ENCODE data around the gene GP1BB. TPM values are rescaled to one million over a fixed set of nuclear protein-coding genes. Genes with fewer than 3 reads are reported as not detected.

Gene GP1BB
- total and polyA plus RNA-seq, 8 donors: 2.4 to 27.8 (median 8.7) TPM; not detected in 2

DNA sequence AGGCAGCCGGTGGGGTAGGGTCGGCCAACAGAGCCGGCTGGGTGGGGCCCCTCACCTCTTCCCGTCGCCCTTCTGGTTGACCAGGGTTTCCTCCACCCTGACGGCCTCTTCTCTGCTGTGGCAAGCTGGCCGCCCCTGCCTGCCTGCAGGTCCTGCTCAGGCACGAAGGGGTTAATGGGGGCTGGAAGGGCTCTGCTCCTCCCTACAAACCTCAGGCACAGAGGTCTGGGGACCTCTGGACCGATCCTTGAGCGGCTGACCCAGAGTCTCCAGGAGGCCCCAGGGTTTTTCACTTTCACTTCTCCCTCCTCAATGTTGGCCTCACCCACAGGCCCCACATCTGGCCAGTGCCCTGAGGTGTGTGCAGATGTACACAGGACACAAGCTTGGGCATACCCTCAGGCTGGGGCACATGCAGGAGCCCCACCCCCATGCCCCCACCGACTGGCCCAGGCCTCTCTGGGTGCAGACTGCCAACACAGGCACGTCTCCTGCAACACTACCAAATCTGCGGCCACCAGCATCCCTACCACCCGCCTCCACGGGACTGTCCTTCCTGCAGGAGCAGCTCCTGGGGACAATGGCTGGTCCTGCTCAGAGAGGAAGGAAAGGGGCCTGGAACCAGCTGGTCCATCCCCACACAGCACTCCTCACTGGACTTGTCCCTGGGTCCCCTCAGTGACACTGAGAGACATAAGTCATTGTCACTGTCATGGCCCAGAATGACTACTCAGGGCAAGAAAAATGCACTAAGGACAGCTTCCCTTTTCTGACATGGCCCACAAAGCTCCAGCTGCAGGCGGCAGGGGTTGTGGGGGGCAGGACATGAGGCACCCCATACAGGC lies 34.0 kb downstream of the GP1BB start:
- Histone ChIP-seq H3K4me1 (peaks cover 34 to 62% (median 52%) of the 10 kb centered on the region in 4 donors), H3K9me3 (no peaks in the 10 kb centered on the region), H3K27me3 (peaks cover 37 to 95% (median 84%) of the 10 kb centered on the region in 3 donors), H3K4me3 (peak overlapping the region; percentile 25 to 53 (median 38)), H3K27ac (no peak overlapping the region), H3K36me3 (no peaks in the 10 kb centered on the region)
- intact Hi-C loops (cut with DNase I; ENCODE audit: low total_unique reads): no loop called here
- DNase-seq: no peak
- 24 to 38% (median 31%) methylated on average over 6 to 16 of the region's 16 CpGs for WGBS, 5 donors
- TF ChIP-seq EP300 (IDR thresholded peaks at IDR 0.05) (no peak), POLR2AphosphoS5 (IDR thresholded peaks at IDR 0.05) (no peak)

DNA sequence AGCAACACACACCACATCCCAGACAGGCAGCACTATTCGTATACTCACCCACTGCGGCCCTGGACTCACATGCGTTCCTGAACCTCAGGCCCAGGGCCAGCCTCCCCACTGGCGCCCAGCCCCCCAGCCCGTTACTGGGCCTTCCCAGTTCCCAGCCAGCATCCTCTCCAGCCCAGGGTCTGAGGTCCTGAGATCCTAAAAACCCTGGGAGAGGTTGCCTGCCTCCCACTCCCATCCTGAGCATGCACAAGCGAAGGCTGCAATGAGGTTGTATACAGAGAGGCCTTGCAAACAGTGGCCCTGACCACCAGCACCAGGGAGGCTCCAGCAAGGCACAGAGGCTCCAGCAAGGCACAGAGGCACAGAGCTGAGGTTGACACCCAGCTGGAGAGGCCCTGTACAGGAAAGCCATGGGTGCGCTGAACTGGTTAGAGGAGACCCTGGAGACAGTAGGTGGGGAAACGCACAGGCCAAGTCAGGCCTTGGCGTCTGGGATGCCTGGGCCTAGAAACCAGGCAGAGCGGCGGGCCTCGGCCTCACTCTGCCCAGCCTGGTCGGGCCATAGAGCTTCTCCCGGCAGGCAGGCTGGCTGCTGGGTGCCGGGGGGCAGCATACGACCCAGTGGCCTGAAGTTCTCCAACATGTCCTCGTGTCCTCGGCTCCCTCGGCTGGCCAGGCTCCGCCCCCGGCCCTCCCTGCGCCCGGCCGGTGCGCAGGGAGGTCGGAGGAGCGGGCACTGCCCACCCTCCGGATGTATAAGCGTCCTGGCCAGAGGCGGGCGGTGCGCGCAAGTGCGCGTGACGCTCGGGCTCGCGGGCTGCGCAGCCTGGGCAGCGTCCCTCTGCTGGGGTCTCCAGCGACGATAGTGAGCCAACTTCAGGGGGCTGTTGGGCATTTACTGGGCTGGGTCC lies 34.9 kb downstream of the GP1BB start:
- intact Hi-C loops (cut with DNase I; ENCODE audit: low total_unique reads): no loop called here
- no peaks in the 10 kb centered on the region for H3K9me3 ChIP-seq
- no peaks in the 10 kb centered on the region for H3K36me3 ChIP-seq
- peaks cover 43 to 95% (median 93%) of the 10 kb centered on the region in 3 donors for H3K27me3 ChIP-seq
- H3K4me3 ChIP-seq: no peak overlapping the region
- no peak for DNase-seq
- H3K4me1 ChIP-seq: peaks cover 34 to 62% (median 52%) of the 10 kb centered on the region in 4 donors
- TF ChIP-seq POLR2A (IDR thresholded peaks at IDR 0.05) (no peak), POLR2AphosphoS5 (IDR thresholded peaks at IDR 0.05) (no peak), EP300 (IDR thresholded peaks at IDR 0.05) (no peak)
- TF ChIP-seq, protein P1, sequence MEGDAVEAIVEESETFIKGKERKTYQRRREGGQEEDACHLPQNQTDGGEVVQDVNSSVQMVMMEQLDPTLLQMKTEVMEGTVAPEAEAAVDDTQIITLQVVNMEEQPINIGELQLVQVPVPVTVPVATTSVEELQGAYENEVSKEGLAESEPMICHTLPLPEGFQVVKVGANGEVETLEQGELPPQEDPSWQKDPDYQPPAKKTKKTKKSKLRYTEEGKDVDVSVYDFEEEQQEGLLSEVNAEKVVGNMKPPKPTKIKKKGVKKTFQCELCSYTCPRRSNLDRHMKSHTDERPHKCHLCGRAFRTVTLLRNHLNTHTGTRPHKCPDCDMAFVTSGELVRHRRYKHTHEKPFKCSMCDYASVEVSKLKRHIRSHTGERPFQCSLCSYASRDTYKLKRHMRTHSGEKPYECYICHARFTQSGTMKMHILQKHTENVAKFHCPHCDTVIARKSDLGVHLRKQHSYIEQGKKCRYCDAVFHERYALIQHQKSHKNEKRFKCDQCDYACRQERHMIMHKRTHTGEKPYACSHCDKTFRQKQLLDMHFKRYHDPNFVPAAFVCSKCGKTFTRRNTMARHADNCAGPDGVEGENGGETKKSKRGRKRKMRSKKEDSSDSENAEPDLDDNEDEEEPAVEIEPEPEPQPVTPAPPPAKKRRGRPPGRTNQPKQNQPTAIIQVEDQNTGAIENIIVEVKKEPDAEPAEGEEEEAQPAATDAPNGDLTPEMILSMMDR (IDR thresholded peaks at IDR 0.05): no peak
- no peak overlapping the region for H3K27ac ChIP-seq
- 32 to 68% (median 34%) methylated on average over 15 to 43 of the region's 43 CpGs for WGBS, 5 donors

- 0 to 13% (median 6%) methylated on average over 4 to 21 of the region's 21 CpGs for WGBS, 5 donors
- TF ChIP-seq, protein P1 (IDR thresholded peaks at IDR 0.05): no peak
- no peak for TF ChIP-seq POLR2A (IDR thresholded peaks at IDR 0.05)
- no peak for TF ChIP-seq EP300 (IDR thresholded peaks at IDR 0.05)
- no peak for TF ChIP-seq POLR2AphosphoS5 (IDR thresholded peaks at IDR 0.05)
- peak overlapping the region in 1 of 4 donors; percentile 21 for H3K4me3 ChIP-seq
Observed at GRCh38 chr22:19758896-19759426, 35.6 kb downstream of the GP1BB start.

DNA sequence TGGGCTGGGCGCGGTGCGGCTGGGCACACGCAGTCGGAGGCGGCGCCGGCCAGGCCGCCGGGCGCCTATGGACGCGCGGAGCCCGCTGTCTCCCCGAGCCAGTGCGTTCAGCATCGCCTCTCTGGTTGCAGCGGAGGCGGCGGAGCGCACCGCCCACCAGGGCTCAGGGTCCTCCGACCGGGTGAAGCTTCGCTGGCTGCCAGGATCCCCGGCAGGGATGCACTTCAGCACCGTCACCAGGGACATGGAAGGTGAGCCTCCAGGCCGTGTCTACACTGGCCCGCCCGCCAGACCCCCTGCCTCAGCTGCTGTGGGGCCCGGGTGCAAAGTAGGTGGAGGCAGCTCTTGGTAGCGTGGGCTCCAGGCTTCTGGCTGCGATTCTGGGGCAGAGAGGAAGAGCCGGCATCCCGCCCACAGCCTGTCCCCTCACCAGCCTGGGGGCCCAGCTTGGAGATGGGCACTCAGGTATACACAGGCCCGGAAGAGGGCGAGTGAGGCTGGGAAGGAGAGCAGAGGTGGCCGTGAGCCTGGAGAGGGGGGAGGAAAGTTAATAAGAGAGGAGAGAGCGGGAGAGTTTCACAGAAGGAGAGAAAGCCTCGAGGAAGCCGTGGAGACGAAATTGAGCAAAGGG lies 36.2 kb downstream of the GP1BB start:
- H3K27me3 ChIP-seq: peaks cover 35 to 95% (median 94%) of the 10 kb centered on the region in 3 donors
- WGBS, 5 donors: 3 to 8% (median 6%) methylated on average over 24 to 43 of the region's 43 CpGs
- no peaks in the 10 kb centered on the region for H3K36me3 ChIP-seq
- peak overlapping the region in 1 of 4 donors; percentile 21 for H3K4me3 ChIP-seq
- peaks cover 34 to 62% (median 52%) of the 10 kb centered on the region in 4 donors for H3K4me1 ChIP-seq
- DNase-seq: no peak
- no peaks in the 10 kb centered on the region for H3K9me3 ChIP-seq
- intact Hi-C loops (cut with DNase I; ENCODE audit: low total_unique reads): no loop called here
- no peak for TF ChIP-seq EP300 (IDR thresholded peaks at IDR 0.05)
- no peak for TF ChIP-seq POLR2A (IDR thresholded peaks at IDR 0.05)
- no peak for TF ChIP-seq POLR2AphosphoS5 (IDR thresholded peaks at IDR 0.05)
- TF ChIP-seq, protein P1 (IDR thresholded peaks at IDR 0.05): no peak
- no peak overlapping the region for H3K27ac ChIP-seq

More at GRCh38 chr22:19758896-19759426, 35.6 kb downstream of the GP1BB start:
- intact Hi-C loops (cut with DNase I; ENCODE audit: low total_unique reads): no loop called here
- Histone ChIP-seq H3K9me3 (no peaks in the 10 kb centered on the region), H3K36me3 (no peaks in the 10 kb centered on the region), H3K4me1 (peaks cover 34 to 62% (median 52%) of the 10 kb centered on the region in 4 donors), H3K27ac (no peak overlapping the region), H3K27me3 (peaks cover 40 to 95% (median 94%) of the 10 kb centered on the region in 3 donors)
- DNase-seq: no peak
